Uterus (tissue), 2 donors: ENCODE data around the gene TBC1D2B.
"Not testable (repeated sequence)": the region's sequence is repeated elsewhere in the genome, so short reads cannot be mapped to it uniquely, and the experiment has no call there.

ENCODE experiments used
- CTCF ChIP-seq, 4 experiments: fragments of 200-600 bp in 2 of 4; fragments of 450-650 bp in 2 of 4; sonication (generic) in 2 of 4; IDR thresholded peaks; one replicate each; pipeline ENCODE4 v1.5.1; 2016 to 2019; ENCODE audit warnings: antibody characterized with exemption in 4 of 4, mild to moderate bottlenecking in 2 of 4, moderate library complexity in 1 of 4
- POLR2A ChIP-seq, 2 donors: fragments of 450-650 bp; IDR thresholded peaks; one replicate each; pipeline ENCODE4 v1.6.1; 2016; ENCODE audit warnings: antibody characterized with exemption in 2 of 2, mild to moderate bottlenecking in 1 of 2, moderate library complexity in 1 of 2

GRCh38 chr15:77958021-77958420 is 119.5 kb downstream of the TBC1D2B start:
- TF ChIP-seq POLR2A, CTCF (IDR thresholded peaks at IDR 0.05): not testable (repeated sequence)
